Measurements from ENCODE around the gene HSD3B1.

DNA sequence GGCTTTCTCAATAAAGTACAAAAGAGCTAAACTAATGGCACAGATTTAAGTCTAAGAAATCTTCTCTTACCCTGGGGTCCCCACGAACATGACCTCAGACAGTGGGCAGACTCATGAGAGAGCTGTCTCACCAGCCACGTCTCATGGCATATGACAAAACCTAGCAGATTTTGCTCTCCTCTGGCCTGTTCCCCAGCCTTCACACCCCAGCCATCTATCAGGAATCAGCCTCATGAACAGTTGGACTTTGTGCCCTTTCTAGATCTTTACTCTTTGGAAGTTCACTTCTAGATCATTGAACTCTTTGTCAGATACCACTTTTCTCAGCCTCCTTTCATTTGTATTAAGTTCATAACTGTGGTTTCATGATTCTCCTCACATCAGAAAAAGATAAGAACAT lies 14.2 kb upstream of the HSD3B1 start:
- no peak for TF ChIP-seq CTCF (IDR thresholded peaks at IDR 0.05)
- no peak for TF ChIP-seq ZFX (IDR thresholded peaks at IDR 0.05; ENCODE audit: borderline replicate concordance)
